Psoas muscle (tissue), 8 donors: ENCODE measurements around the gene MYEOV. TPM values are rescaled to one million over a fixed set of nuclear protein-coding genes. Genes with fewer than 3 reads are reported as not detected.

Experiments used
- ATAC-seq, 4 donors: fragments of 200-7000 bp; cut with Tn5 transposase; one replicate each; pipeline ENCODE4 v1.9.1; 2020; ENCODE audit warnings: moderate library complexity in 3 of 4, mild to moderate bottlenecking in 2 of 4
- DNase-seq, 2 donors: peaks; one replicate each; pipeline ENCODE4 v3.0.0-alpha.2; 2020
- H3K27ac ChIP-seq: fragments of 200-600 bp; one replicate; pipeline ENCODE4 v1.8.0; 2022
- H3K27me3 ChIP-seq, 3 donors: fragments of 200-600 bp in 1 of 3; one replicate each; pipeline versions ENCODE4 v1.6.1 to v1.8.0; 2013 to 2022; ENCODE audit warnings: low read length in 2 of 3, mild to moderate bottlenecking in 2 of 3, moderate library complexity in 1 of 3; ENCODE audit not compliant: insufficient read depth in 3 of 3
- H3K36me3 ChIP-seq, 2 donors: fragments of 200-600 bp in 1 of 2; one replicate each; pipeline versions ENCODE4 v1.6.1 to v1.8.0; 2013 to 2022; ENCODE audit warnings: low read depth in 1 of 2, mild to moderate bottlenecking in 1 of 2, moderate library complexity in 1 of 2; ENCODE audit not compliant: insufficient read depth in 1 of 2
- H3K4me1 ChIP-seq: fragments of 200-600 bp; one replicate; pipeline ENCODE4 v1.8.0; 2022
- H3K4me3 ChIP-seq: fragments of 200-600 bp; one replicate; pipeline ENCODE4 v1.8.0; 2022; ENCODE audit warnings: mild to moderate bottlenecking
- H3K9me3 ChIP-seq: fragments of 200-600 bp; one replicate; pipeline ENCODE4 v1.8.0; 2022
- WGBS, 3 donors: extraction: QIAGEN DNeasy Blood & Tissue Kit; methylation state at CpG; one replicate each; pipeline versions ENCODE4 v1.1.6 to v1.1.7; 2013; 5-methylcytosine and 5-hydroxymethylcytosine counted together
- intact Hi-C, 2 donors: fragments of 100-400 bp; cut with DNase I; formaldehyde crosslinking; loops; one replicate each; pipeline versions ENCODE4 v1.11.0 to v1.14.2; 2022
- polyA plus RNA-seq, 3 donors: library from polyadenylated mRNA; stranded (reverse); fragments of 200-250 nt; gene quantifications; one replicate each; pipeline ENCODE4 v1.2.3, GENCODE V29; 2013
- total RNA-seq, 4 donors: library from RNA; stranded (reverse); fragmentation: NEBNext Ultra II Directional in 2 of 4; extraction: Animal tissue kit (Norgen Biotek cat#: 25700) in 2 of 4; gene quantifications; one replicate each; pipeline versions ENCODE4 v1.2.1 to v1.2.4, GENCODE V29; 2021 to 2023
- TF ChIP-seq, protein P1 (sequence below): fragments of 200-600 bp; IDR thresholded peaks from one replicate; pipeline ENCODE4 v1.8.0; 2022; ENCODE audit warnings: antibody characterized with exemption
- donor health status: healthy with polysubstance abuse.
- donor health status: DM: no; HTN: no; CAD: no; lungs with moderate emphysema.
- donor health status: Bipolar disorder and iron deficiency.
- donor health status: healthy.
- donor health status: DM: yes; HTN: yes; CAD: no.
- donor health status: DM: no; HTN: no; CAD: no.
- donor health status: DM: no; HTN: no; CAD: no.
- donor health status: DM: yes; HTN: yes; CAD: no.

Gene MYEOV
- total and polyA plus RNA-seq, 7 donors, result 0.09 to 0.27 (median 0.14) TPM; not detected in 3

DNA sequence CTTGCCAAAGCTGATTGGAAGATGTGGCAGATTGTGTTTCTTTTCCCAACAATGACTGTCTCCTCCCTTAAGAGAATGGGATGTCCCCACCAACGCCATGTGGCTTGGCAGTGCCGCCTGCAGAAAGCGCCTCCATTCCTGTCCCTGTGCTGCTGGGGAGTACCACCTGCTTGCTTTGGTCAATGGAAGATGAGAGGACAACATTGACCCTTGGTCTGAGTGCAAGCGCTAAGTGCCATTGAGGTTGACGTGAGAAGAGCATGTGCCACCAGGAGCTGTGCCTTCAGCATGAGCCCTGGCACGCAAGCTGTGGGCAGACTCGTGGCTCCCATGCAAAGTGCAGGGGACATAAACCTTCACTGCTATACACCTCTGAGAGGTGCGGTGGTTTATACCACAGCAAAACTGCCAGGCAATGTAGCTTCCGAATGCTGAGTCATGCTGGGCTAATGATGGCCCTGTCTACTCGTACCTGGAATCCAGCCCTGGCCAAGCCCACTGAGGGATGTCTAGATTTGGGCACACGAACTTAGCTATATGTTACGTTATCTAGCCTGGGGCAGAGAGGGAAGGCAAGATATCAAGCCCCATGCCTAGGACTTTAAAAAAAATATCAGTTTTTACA lies 41.9 kb downstream of the MYEOV start:
- intact Hi-C loops, result no loop called here
- Histone ChIP-seq H3K4me1 (no peaks in the 10 kb centered on the region), H3K4me3 (no peak overlapping the region), H3K36me3 (no peaks in the 10 kb centered on the region), H3K27ac (no peak overlapping the region), H3K9me3 (no peaks in the 10 kb centered on the region), H3K27me3 (no peaks in the 10 kb centered on the region)
- ATAC-seq, result no peak
- 88 to 91% (median 91%) methylated on average over 12 of the region's 12 CpGs for WGBS, 3 donors
- DNase-seq, result no peak
- TF ChIP-seq, protein P1, sequence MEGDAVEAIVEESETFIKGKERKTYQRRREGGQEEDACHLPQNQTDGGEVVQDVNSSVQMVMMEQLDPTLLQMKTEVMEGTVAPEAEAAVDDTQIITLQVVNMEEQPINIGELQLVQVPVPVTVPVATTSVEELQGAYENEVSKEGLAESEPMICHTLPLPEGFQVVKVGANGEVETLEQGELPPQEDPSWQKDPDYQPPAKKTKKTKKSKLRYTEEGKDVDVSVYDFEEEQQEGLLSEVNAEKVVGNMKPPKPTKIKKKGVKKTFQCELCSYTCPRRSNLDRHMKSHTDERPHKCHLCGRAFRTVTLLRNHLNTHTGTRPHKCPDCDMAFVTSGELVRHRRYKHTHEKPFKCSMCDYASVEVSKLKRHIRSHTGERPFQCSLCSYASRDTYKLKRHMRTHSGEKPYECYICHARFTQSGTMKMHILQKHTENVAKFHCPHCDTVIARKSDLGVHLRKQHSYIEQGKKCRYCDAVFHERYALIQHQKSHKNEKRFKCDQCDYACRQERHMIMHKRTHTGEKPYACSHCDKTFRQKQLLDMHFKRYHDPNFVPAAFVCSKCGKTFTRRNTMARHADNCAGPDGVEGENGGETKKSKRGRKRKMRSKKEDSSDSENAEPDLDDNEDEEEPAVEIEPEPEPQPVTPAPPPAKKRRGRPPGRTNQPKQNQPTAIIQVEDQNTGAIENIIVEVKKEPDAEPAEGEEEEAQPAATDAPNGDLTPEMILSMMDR, result no peak

DNA sequence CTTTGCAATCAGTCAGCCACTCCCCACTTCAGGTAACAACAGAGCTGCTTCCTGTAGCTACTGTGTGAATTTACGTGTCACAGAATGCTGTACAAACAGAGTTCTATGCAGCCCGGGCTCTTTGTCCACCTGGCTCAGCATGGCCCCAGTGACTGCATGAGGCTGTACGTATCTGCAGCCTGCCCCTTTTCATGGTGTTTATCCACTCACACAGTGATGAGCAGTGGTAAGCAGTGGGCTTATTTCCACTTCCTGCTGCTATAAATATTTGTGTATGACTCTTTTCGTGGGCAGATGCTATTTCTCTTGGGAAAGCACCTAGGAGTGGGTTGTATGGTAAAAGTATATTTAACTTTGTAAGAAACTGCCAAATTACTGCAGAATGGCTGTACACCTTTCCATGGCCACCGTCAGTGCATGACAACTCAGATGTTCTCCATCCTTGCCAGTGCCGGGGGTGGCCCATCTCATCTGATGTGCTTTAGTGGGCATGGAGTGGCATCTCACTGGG lies 43.3 kb downstream of the MYEOV start:
- 59 to 66% (median 61%) methylated on average over 6 of the region's 6 CpGs for WGBS, 3 donors

DNA sequence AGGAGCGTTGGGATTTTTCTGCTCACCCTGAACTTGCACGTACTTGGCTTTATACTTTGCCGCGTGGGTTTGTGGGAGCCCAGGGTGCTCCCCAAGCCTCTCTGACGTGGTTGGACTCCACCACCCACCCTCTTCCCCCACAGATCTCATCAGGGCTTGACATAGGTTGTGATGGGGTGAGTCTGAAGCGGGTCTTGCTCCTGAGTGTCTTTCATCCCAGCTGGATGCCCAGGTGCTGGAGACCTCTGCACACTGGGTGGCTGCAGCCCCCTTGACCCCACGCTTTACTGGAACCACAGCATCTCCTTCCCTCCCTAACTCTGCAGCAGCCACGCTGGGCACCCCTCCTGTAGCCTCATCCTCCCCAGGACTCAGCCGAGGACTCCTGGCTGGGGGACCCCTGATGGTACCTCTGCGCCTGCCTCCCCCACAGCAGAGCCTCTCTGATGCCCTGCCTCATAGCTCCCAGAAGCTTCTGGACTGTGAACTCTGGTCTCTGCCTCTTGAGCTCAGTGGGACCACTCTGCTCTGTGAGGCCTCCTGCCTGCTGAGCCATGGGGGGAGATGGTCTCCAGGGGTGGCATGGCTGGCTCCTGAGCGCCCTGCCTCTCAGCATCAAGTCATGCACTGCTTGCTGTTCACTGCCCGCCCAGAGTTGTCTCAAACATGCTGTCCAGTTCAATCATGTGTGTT lies 45.2 kb downstream of the MYEOV start:
- no peaks in the 10 kb centered on the region for H3K36me3 ChIP-seq
- H3K27me3 ChIP-seq, result peaks cover 0 to 6% (median 0%) of the 10 kb centered on the region in 3 donors
- H3K9me3 ChIP-seq, result no peaks in the 10 kb centered on the region
- H3K4me1 ChIP-seq, result no peaks in the 10 kb centered on the region
- DNase-seq (no peak), ATAC-seq (no peak)
- TF ChIP-seq, protein P1, result no peak
- intact Hi-C loops, result no loop called here
- H3K27ac ChIP-seq, result no peak overlapping the region
- no peak overlapping the region for H3K4me3 ChIP-seq
- WGBS, 3 donors, result 93 to 95% (median 93%) methylated on average over 12 of the region's 12 CpGs

More for the DNA sequence above, 43.3 kb downstream of the MYEOV start:
- no peaks in the 10 kb centered on the region for H3K9me3 ChIP-seq
- ATAC-seq (no peak), DNase-seq (no peak)
- TF ChIP-seq, protein P1, result no peak
- H3K27ac ChIP-seq, result no peak overlapping the region
- H3K4me1 ChIP-seq, result no peaks in the 10 kb centered on the region
- H3K27me3 ChIP-seq, result peaks cover 0 to 2% (median 0%) of the 10 kb centered on the region in 3 donors
- intact Hi-C loops, result no loop called here
- H3K36me3 ChIP-seq, result no peaks in the 10 kb centered on the region
- H3K4me3 ChIP-seq, result no peak overlapping the region

DNA sequence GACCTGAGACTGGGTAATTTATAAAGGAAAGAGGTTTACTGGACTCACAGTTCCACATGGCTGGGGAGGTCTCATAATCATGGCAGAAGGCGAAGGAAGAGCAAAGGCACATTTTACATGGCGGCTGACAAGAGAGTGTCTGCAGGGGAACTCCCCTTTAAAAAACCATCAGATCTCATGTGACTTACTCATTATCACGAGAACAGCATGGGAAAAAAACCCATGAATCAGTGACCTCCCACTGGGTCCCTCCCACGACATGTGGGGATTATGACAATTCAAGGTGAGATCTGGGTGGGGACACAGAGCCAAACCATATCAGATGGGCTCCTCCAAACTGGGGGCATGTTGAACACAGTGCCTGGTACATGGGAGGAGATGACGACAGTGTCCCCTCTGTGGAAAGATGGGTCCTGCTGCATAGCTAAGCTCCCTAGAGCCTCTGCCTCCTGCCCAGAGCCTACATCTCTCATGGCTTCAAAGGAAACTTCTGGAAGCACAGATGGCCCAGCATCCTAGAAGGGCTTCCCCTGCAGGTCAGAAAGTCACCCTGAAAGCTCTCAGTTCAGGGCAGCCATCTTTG lies 46.1 kb downstream of the MYEOV start:
- no peaks in the 10 kb centered on the region for H3K4me1 ChIP-seq
- no peaks in the 10 kb centered on the region for H3K36me3 ChIP-seq
- DNase-seq (no peak), ATAC-seq (no peak)
- TF ChIP-seq, protein P1, result no peak
- H3K27me3 ChIP-seq, result peaks cover 0 to 6% (median 0%) of the 10 kb centered on the region in 3 donors
- WGBS, 3 donors, result 80 to 93% (median 91%) methylated on average over 5 of the region's 5 CpGs
- H3K4me3 ChIP-seq, result no peak overlapping the region
- H3K9me3 ChIP-seq, result no peaks in the 10 kb centered on the region
- intact Hi-C loops, result no loop called here
- no peak overlapping the region for H3K27ac ChIP-seq
